HG03064 (cell line): ENCODE data around the gene AASDHPPT.

Source experiments
- ATAC-seq: cut with Tn5 transposase; IDR thresholded peaks from one replicate; pipeline ENCODE4 v1.9.1; 2021; ENCODE audit warnings: low read depth; ENCODE audit not compliant: unreplicated experiment

The AASDHPPT gene

GRCh38 chr11:106082096-106082495 is 4.6 kb downstream of the AASDHPPT start:
- no peak for ATAC-seq

- no peak for ATAC-seq
Measured at GRCh38 chr11:106086135-106086534, 8.7 kb downstream of the AASDHPPT start.

DNA sequence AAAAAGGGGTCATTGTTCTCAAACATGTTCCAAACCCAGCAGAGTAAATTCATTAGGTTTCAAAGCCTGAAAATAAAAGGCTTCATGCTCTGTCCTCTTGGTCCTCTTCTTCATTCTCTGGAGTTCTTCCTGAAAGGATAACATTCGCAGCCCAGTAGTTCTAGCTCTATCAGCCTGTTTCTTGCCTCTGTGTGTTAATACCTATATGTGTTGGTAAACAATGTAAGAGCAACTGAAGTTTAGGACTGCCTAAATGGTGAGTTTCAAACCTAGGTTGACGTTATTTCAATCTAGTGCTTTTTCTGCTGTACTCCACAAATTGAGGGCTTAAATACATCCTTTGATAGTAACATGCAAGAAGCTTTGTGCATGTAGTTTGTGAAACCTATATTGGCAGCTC is 9.4 kb downstream of the AASDHPPT start:
- ATAC-seq: no peak

- ATAC-seq: no peak
Measured at GRCh38 chr11:106087815-106088435, 10.5 kb downstream of the AASDHPPT start.

DNA sequence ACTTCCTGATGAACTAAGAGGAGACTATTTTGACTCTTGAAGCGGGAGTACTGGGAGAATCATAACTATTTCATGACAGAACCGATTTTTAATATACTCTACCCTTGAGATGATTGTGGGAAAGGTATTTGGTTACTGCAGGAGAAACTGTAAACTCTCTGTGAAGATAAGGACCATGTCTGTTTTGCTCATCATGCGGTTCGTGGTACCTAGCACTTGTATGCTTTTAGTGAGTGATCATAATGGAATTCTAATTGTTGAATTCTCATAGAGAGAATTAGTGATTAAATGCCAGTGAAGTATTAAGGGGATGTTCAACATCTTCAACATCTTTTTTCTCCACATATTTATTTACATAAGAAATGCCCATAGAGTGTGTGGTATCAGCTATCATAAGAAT is 11.4 kb downstream of the AASDHPPT start:
- ATAC-seq: no peak

GRCh38 chr11:106091480-106092123 is 14.1 kb downstream of the AASDHPPT start:
- peak; percentile 96 for ATAC-seq

- no peak for ATAC-seq
Measured at GRCh38 chr11:106092446-106092845, 15.0 kb downstream of the AASDHPPT start.

GRCh38 chr11:106098893-106099553 is 21.6 kb downstream of the AASDHPPT start:
- ATAC-seq: no peak

DNA sequence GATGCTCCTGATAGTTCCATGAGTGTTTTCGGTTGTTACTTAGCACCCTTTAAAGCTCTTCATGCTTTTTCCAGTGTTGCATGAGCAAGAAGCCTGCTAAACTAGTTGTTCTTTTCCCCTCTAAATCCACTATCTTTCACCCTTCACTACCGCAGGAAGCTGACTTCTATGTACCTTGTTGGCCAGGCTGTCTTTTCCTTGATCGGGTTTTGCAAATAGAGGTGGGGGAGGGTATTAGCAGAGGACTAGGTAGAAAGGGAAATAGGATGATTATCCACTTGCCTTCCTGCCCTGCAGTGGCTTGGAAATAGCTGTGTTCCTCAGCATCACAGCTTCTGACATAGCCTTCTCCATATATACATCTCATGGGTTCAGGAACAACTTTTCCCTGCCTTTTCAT is 23.9 kb downstream of the AASDHPPT start:
- no peak for ATAC-seq

DNA sequence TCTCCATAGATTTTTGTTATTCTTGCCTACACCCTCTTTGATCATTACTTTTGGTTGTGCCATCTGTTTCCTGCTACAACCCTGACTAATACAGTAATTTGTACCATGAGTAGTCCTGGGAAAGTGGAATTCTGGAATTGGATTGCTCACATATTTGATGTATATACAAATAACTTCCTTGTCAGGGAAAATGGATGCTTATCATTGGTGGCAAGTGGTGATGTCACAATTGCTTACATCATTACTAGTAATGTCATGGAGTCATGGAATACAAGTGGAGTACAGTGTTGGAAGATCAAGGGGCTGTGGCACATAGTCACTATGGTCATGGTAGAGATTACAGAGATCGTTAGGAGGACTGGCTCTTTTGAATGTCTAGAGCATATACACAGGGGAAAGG is 24.4 kb downstream of the AASDHPPT start:
- ATAC-seq: no peak

DNA sequence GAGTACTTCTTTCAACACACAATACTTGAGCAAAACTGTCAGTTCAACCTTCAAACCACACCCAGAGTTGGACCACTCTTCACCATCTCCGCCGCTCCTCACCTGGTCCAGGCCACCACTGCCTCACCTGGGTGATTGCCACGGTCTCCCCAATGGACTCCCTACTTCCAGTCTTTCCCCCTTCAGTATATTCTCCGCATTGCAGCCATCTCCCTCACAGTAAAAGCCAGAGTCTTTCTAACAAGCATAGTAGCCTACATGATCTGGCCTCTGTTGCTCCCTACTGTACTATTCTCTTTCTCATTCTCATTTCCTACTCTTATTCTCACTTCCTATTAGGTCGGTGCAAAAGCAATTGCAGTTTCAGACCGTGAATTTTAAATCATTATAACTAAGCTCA is 28.5 kb downstream of the AASDHPPT start:
- ATAC-seq: no peak

- no peak for ATAC-seq
Measured at GRCh38 chr11:106121570-106122320, 44.3 kb downstream of the AASDHPPT start.

GRCh38 chr11:106127604-106128003 is 50.1 kb downstream of the AASDHPPT start:
- no peak for ATAC-seq

GRCh38 chr11:106128740-106129139 is 51.3 kb downstream of the AASDHPPT start:
- no peak for ATAC-seq

- ATAC-seq: no peak
Measured at GRCh38 chr11:106131998-106132397, 54.5 kb downstream of the AASDHPPT start.

DNA sequence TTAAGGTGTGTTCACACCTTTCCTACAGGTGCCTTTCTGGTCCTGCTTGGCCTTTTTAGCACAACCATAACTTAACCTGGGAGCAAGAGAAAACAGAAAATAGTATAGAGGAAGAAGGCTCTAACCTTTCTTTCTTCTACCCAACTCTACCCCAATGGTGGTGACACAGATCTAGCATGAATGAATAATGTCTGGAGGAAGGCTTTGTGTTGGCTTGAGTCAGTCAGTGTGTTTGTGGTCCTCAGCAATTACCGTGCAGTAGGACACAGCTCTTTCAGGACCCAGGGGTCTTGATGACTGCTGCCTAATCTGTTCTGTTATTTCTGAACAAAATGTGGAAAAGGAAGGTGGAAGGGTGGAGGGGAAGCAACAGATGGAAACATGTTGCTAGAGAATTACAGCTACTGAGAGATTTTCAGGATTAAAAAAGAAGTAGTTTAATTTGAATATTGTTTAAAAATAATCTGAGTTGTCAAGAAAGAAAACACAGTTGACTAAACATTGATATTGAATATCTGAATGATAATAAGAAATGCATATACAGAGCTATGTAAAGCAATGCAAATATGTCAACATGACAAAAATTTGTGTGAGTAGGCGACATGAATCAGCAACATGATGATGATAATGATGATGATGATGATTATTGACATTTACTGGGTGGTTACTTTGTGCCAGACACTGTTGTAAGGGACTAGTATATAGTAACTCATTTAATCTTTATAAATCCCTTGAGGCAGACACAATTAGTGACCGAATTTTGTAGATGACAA is 55.3 kb downstream of the AASDHPPT start:
- no peak for ATAC-seq

GRCh38 chr11:106133529-106133928 is 56.1 kb downstream of the AASDHPPT start:
- ATAC-seq: no peak

- ATAC-seq: no peak
Measured at GRCh38 chr11:106137061-106137460, 59.6 kb downstream of the AASDHPPT start.

GRCh38 chr11:106137758-106138157 is 60.3 kb downstream of the AASDHPPT start:
- no peak for ATAC-seq
